K562 (cell line): Measurements from ENCODE around the gene PGGHG. TPM values are rescaled to one million over a fixed set of nuclear protein-coding genes. Genes with fewer than 3 reads are reported as not detected.
"Not testable (repeated sequence)": the region's sequence is repeated elsewhere in the genome, so short reads cannot be mapped to it uniquely, and the experiment has no call there.

ENCODE experiments used
- ATAC-seq: fragments of 200-7000 bp; cut with Tn5 transposase; 3 replicates; pipeline ENCODE4 v1.9.1; 2020; ENCODE audit warnings: moderate library complexity
- BruUV-seq: library from RNA; stranded (reverse); fragments of 400-500 nt; replicated peaks from 2 replicates; lab custom pipeline; 2021; lab: Mats Ljungman, UMichigan
- CTCF ChIA-PET: fragments of 300-600 bp; formaldehyde crosslinking; extraction: SDS; loops from one replicate; lab custom pipeline; 2021; ENCODE audit warnings: low intra/inter-chr PET ratio; lab: Yijun Ruan, JAX
- POLR2A ChIA-PET: fragments of 300-600, 350-650 bp; sonication (Branson Sonifier 250); formaldehyde crosslinking; extraction: SDS; loops from one replicate; lab custom pipeline; 2021; ENCODE audit warnings: antibody characterized with exemption, inconsistent platforms; lab: Yijun Ruan, JAX
- DNase-seq, 4 experiments: peaks; one replicate each; pipeline versions ENCODE4 v3.0.0 to v3.0.0-alpha.2; 2011 to 2018; ENCODE audit warnings: low spot score in 3 of 4, mixed read lengths in 3 of 4; ENCODE audit errors: extremely low read depth in 1 of 4
- FAIRE-seq: peaks from 2 replicates; lab custom pipeline; 2011; peaks lifted over from hg19 to GRCh38; lab: Jason Lieb, UNC
- H2AFZ ChIP-seq: 2 replicates; pipeline ENCODE4 v1.6.0; 2011; ENCODE audit warnings: low read depth, low read length, control low read depth, inconsistent platforms
- H3K27ac ChIP-seq: fragments of 200-600 bp; 3 replicates; pipeline ENCODE4 v1.8.0; 2011; ENCODE audit warnings: low read depth, mild to moderate bottlenecking, control low read depth, inconsistent platforms, low read length, moderate library complexity, mixed read lengths; ENCODE audit errors: extremely low read depth
- H3K27me3 ChIP-seq, 2 experiments: fragments of 300-600 bp in 1 of 2; 2 replicates in 1 of 2; 3 replicates in 1 of 2; pipeline versions ENCODE4 v1.6.0 to v1.8.0; 2011; ENCODE audit warnings: inconsistent platforms in 2 of 2, low read length in 2 of 2, mild to moderate bottlenecking in 1 of 2, mixed read lengths in 1 of 2, moderate library complexity in 1 of 2; ENCODE audit not compliant: control insufficient read depth in 2 of 2, insufficient read depth in 2 of 2
- H3K36me3 ChIP-seq: fragments of 300-600 bp; 3 replicates; pipeline ENCODE4 v1.8.0; 2011; ENCODE audit warnings: mild to moderate bottlenecking, low read length, inconsistent platforms; ENCODE audit not compliant: control insufficient read depth, insufficient read depth
- H3K4me1 ChIP-seq, 2 experiments: fragments of 200-600 bp in 1 of 2; replicated peaks in 1 of 2; 2 replicates in 1 of 2; 3 replicates in 1 of 2; pipeline versions ENCODE4 v1.5.1 to v1.8.0; 2011; ENCODE audit warnings: inconsistent platforms in 2 of 2, low read length in 2 of 2, mild to moderate bottlenecking in 1 of 2, mixed read lengths in 1 of 2, moderate library complexity in 1 of 2; ENCODE audit not compliant: control insufficient read depth in 2 of 2, insufficient read depth in 2 of 2
- H3K4me2 ChIP-seq: 2 replicates; pipeline ENCODE4 v1.6.1; 2011; ENCODE audit warnings: low read length, control low read depth, inconsistent platforms, mixed read lengths; ENCODE audit not compliant: insufficient read depth
- H3K4me3 ChIP-seq: fragments of 200-600 bp; sonication (generic), shearing (Covaris generic); 2 replicates; pipeline ENCODE4 v1.5.1; 2016; ENCODE audit warnings: control low read depth, inconsistent platforms
- H3K79me2 ChIP-seq: fragments of 200-600 bp; 3 replicates; pipeline ENCODE4 v1.8.0; 2011; ENCODE audit warnings: low read length, inconsistent platforms; ENCODE audit not compliant: control insufficient read depth, insufficient read depth
- H3K9ac ChIP-seq, 2 experiments: 2 replicates each; pipeline versions ENCODE4 v1.6.0 to v1.6.1; 2011; ENCODE audit warnings: low read depth in 2 of 2, low read length in 2 of 2, control low read depth in 1 of 2, inconsistent platforms in 1 of 2, mild to moderate bottlenecking in 1 of 2, mixed read lengths in 1 of 2; ENCODE audit not compliant: insufficient read depth in 1 of 2
- H3K9me1 ChIP-seq: one replicate; pipeline ENCODE4 v1.6.0; 2011; ENCODE audit warnings: inconsistent platforms, mild to moderate bottlenecking, low read length, moderate library complexity; ENCODE audit not compliant: control insufficient read depth, insufficient read depth
- H3K9me3 ChIP-seq: replicated peaks from 2 replicates; pipeline ENCODE4 v1.5.1; 2011; ENCODE audit warnings: low read depth, low read length, inconsistent platforms; ENCODE audit not compliant: control insufficient read depth, insufficient read depth
- H4K20me1 ChIP-seq: replicated peaks from 2 replicates; pipeline ENCODE4 v1.6.1; 2011; ENCODE audit warnings: low read length, inconsistent platforms, mixed read lengths; ENCODE audit not compliant: control insufficient read depth, insufficient read depth
- JUND ChIP-seq, 2 experiments: IDR thresholded peaks; 2 replicates in 1 of 2; 3 replicates in 1 of 2; pipeline ENCODE4 v1.6.1; 2011; ENCODE audit warnings: borderline replicate concordance in 2 of 2, low read depth in 2 of 2, low read length in 2 of 2, improper control_type of control experiment in 1 of 2, missing biosample characterization in 1 of 2, missing genetic modification characterization in 1 of 2, missing genetic modification reagents in 1 of 2
- ZBTB7A ChIP-seq: IDR thresholded peaks from 2 replicates; pipeline ENCODE4 v1.6.1; 2011; ENCODE audit warnings: low read depth, mild to moderate bottlenecking, low read length, moderate library complexity, borderline replicate concordance; ENCODE audit not compliant: control insufficient read depth
- WGBS: fragments of 100-300 bp; shearing (Covaris generic); methylation state at CpG from one replicate; pipeline ENCODE4 v1.1.6; 2016; ENCODE audit warnings: low coverage, mixed read lengths; ENCODE audit not compliant: insufficient coverage; ENCODE audit errors: missing lambda C conversion rate; 5-methylcytosine and 5-hydroxymethylcytosine counted together
- in situ Hi-C: fragments of 300-500 bp; cut with MboI; formaldehyde crosslinking; loops from 4 replicates; pipeline ENCODE4 v1.15.0; 2018; ENCODE audit warnings: inconsistent platforms, mixed read lengths
- intact Hi-C: fragments of 100-400 bp; cut with micrococcal nuclease; formaldehyde crosslinking; loops from 2 replicates; pipeline ENCODE4 v1.14.2; 2022
- polyA plus RNA-seq, 8 experiments: library from polyadenylated mRNA; depleted of rRNA in 4 of 8; stranded (reverse) in 5 of 8; unstranded in 3 of 8; fragments of >200 nt; fragmentation: Nextera tagmentation in 2 of 8; fragmentation: Illumina TruSeq in 1 of 8; extraction: Ambion mirVana in 2 of 8; extraction: Trizol in 1 of 8; gene quantifications; 2 replicates each; pipeline versions ENCODE4 v1.2.1 to v1.2.3, GENCODE V29; 2011 to 2014; ENCODE audit warnings: inconsistent platforms in 1 of 8, missing spikeins in 1 of 8
- total RNA-seq, 7 experiments: library from RNA; depleted of rRNA in 6 of 7; stranded (reverse); fragments of >200 nt in 6 of 7; fragmentation: Illumina TruSeq in 2 of 7; extraction: Trizol in 2 of 7; gene quantifications; 2 replicates each; pipeline versions ENCODE4 v1.2.1 to v1.2.3, GENCODE V29; 2011 to 2021; ENCODE audit warnings: low replicate concordance in 1 of 7
- TF ChIP-seq, protein P1 (sequence below): fragments of 200-800 bp; sonication (Bioruptor generic); IDR thresholded peaks from 2 replicates; pipeline ENCODE4 v1.6.1; 2017; ENCODE audit warnings: missing genetic modification characterization, missing compliant biosample characterization

Gene PGGHG
- total and polyA plus RNA-seq, 9 of the 15 experiments (the other 6 are each of a cell fraction or from before 2014, with no cell fraction given) = 0.38 to 85.1 (median 18.1) TPM

DNA sequence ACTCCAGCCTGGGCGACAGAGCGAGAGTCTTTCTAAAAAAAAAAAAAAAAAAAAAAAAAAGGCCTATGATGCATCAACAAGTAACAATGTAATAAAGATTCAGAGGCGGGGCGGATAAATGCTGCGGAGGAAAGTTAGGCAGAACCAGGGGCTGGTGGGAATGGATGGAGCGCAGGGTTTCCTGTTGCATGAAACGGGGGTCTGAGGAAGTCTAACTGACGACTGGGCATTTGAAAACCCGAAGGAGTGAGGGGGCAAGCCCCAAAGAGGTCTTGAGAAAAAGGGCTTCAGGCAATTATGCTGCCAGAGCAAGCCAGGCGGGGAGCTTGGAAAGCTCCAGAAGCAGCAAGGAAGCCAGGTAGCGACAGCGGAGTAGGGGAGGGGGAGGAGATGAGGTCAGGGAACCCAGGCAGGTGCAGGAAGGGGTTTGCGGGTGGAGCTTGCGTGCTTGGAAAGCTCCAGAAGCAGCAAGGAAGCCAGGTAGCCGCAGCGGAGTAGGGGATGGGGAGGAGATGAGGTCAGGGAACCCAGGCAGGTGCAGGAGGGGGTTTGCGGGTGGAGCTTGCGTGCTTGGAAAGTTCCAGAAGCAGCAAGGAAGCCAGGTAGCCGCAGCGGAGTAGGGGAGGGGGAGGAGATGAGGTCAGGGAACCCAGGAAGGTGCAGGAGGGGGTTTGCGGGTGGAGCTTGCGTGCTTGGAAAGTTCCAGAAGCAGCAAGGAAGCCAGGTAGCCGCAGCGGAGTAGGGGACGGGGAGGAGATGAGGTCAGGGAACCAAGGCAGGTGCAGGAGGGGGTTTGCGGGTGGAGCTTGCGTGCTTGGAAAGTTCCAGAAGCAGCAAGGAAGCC, 1.7 kb upstream of the PGGHG start:
- FAIRE-seq (peak; percentile 40), DNase-seq (peak in 3 of 4 experiments; percentile 34 to 46 (median 43))
- H3K9me1 ChIP-seq; BruUV-seq; CTCF ChIA-PET; ATAC-seq; H3K27me3 ChIP-seq; H4K20me1 ChIP-seq; intact Hi-C loops; H3K9me3 ChIP-seq; in situ Hi-C loops; TF ChIP-seq JUND (IDR thresholded peaks at IDR 0.05; ENCODE audit: borderline replicate concordance, low read depth, low read length): not testable (repeated sequence)
- WGBS = 53% methylated on average over 23 of the region's 27 CpGs
- TF ChIP-seq ZBTB7A = peak; percentile 35; the same call in 1 of the 2 replicates
- TF ChIP-seq, protein P1, sequence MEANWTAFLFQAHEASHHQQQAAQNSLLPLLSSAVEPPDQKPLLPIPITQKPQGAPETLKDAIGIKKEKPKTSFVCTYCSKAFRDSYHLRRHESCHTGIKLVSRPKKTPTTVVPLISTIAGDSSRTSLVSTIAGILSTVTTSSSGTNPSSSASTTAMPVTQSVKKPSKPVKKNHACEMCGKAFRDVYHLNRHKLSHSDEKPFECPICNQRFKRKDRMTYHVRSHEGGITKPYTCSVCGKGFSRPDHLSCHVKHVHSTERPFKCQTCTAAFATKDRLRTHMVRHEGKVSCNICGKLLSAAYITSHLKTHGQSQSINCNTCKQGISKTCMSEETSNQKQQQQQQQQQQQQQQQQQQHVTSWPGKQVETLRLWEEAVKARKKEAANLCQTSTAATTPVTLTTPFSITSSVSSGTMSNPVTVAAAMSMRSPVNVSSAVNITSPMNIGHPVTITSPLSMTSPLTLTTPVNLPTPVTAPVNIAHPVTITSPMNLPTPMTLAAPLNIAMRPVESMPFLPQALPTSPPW (CRISPR knock-in tag) = 0 out of 2 replicates have a peak, but pooled peaks have one; percentile 23
- TF ChIP-seq JUND (tag; IDR thresholded peaks at IDR 0.05; ENCODE audit: borderline replicate concordance, low read depth, low read length) = peak; percentile 21; the same call in 1 of the 3 replicates
- peak overlapping the region; percentile 58 for H3K4me3 ChIP-seq
- POLR2A ChIA-PET = interaction anchor here (0.6 to 1.4 kb wide), 5 partner anchors 9 to 258 kb away, joined by 3 to 4 read pairs (median 3); partner anchors contain the start of gene NLRP6
- H3K79me2 ChIP-seq = peaks cover 37% of the 10 kb centered on the region
- peak overlapping the region; percentile 85 for H3K4me2 ChIP-seq
- peaks cover 26% of the 10 kb centered on the region; the same call in 1 of the 3 replicates for H3K36me3 ChIP-seq
- peak overlapping the region; percentile 85 for H3K27ac ChIP-seq
- H3K9ac ChIP-seq = peak overlapping the region; percentile 87 to 99
- H3K4me1 ChIP-seq = peaks cover 18 to 83% of the 10 kb centered on the region in 2 experiments; a peak in 4 of 5 replicates
- 0 out of 2 replicates have a peak overlapping the region, but pooled peaks have one; percentile 16 for H2AFZ ChIP-seq
